RCC 7860 (cell line): ENCODE data around the gene AFF1.
"Not testable (repeated sequence)": the region's sequence is repeated elsewhere in the genome, so short reads cannot be mapped to it uniquely, and the experiment has no call there.

ENCODE experiments used
- DNase-seq: peaks from one replicate; pipeline ENCODE4 v3.0.0-alpha.2; 2015; ENCODE audit warnings: low spot score
- FAIRE-seq: peaks from 2 replicates; lab custom pipeline; 2012; peaks lifted over from hg19 to GRCh38; lab: Jason Lieb, UNC

The AFF1 gene

DNA sequence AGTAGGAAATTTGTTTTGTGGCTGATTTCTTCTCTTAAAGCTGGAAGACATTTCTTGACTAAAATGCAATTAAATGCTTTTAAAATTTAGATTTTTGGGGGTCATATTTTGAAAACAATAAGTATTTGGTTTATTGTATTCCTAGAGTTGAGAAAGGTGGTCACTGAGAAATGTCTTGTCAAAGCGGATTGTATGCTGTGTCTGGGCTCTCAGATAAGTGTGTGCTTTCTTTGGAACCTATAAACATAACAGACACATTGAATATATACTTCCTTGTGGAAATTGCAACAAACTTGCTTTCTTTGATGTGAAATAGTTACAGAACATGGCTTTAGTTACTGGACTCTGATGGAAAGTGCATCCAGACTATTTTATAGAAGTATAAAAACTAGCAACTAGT is 75.4 kb downstream of the AFF1 start:
- no peak for DNase-seq

DNA sequence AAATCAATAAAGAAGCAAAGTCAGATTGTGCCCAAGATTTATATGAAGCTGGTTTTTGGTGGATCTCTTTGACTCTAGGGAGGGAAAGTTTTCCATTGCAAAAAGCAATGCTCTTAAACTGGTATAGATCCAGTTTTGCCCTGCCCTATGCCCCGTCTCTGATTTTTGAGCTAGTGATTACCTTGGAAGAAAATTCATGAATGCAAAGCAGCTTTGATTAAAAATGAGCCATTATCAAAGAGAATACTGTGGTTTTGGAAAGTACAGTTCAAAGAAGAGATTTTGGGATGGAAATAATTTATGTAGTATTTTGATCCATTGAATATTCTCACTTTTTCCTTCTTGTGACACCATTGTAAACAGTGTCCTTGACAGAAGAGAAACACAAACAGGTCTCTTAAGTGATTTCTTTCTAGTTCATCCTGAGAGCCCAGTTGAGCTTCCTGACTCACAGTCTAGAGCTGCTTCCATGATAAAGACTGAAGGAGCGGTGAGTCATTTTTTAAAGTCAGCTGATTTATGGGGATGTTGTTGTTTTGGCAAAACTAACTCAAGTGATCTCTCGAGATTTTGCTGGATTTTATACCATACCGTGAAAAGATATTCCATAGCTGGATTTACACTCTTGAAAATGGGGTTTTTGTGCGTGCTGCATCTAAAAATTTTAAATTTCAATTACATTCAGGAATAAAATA is 76.7 kb downstream of the AFF1 start:
- DNase-seq, result peak; percentile 79
- peak; percentile 88 for FAIRE-seq

More for the DNA sequence above, 75.4 kb downstream of the AFF1 start:
- FAIRE-seq, result no peak

DNA sequence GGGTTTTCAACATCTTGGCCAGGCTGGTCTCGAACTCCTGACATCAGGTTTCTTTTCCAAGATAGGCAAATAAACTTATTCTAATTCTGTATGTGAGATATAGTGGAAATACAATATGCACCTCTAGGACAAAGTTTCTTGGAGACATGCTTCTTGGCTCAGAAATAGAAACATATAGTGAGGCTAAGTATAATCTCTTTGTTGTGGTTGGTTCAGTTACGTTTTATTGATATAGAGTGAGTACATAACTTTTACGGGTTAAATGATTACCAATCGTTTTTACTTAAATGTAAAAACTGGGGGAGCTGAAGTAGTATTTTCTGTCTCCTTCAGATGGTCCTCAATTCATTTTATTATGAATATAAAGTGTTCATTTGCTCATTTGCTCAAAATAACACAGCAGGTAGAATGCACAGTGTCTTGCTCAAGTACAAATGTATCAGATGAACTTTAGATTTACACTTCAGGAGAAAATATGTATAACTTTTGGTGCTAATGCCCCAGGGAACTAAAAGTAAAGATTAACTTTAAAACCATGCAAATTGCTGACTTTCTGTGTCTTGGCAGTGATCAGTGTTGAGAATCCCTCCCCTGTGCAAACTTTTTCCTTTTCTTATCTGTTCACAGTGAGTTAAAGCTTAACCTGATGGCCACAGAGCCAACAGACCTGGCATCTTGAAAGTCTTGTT is 77.6 kb downstream of the AFF1 start:
- FAIRE-seq (peak; percentile 90), DNase-seq (peak; percentile 52)

DNA sequence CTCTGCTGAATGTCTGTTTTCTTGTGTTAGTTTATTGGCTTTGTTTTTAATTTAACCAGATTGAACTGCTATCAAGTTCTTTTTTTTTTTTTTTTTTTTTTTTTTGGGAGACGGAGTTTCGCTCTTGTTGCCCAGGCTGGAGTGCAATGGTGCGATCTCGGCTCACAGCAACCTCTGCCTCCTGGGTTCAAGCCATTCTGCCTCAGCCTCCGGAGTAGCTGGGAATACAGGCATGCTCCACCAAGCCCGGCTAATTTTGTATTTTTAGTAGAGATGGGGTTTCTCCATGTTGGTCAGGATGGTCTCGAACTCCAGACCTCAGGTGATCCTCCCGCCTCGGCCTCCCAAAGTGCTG is 78.1 kb downstream of the AFF1 start:
- DNase-seq, FAIRE-seq: not testable (repeated sequence)

DNA sequence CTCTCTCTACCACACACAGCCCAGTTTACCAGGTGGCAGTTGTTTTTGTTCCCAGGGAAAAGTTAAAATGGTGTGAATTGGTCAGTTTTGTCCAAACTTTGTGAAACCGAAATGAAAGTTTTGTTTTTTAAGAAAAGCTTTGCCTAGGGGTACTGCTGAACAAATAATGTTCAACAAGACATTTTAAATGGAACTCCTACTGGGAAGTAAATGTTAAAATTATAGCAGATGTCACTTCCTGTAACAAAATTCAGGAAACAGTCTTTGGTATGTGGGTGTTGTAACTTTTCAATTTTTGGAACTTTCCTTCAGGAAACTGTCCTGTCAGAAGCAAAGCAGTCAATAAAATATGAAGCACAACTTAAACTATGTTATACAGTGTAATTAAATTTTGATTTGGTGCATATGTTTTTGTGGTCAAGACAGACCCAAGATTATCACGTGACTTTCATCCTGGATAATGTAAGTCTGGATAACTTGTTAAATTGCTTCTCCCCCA is 79.5 kb downstream of the AFF1 start:
- no peak for FAIRE-seq

DNA sequence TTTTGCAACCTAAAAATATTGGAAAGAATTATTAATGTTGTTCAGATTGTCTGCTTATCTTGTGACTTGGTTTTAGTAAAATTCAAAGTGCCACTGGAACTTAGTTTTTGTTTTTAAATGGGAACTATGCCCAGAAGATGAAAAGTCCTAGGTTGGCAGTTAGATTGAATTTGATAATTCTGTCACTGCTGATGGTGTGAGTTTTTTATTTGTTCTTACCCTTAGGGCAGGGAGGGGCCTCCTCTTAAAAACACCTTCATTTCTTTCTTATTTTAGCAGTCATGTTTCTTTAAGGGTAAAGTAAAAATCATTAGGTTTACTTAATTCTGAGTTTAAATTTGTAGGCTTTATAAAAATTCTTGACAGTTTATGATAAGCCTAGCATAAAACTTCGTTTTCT is 80.6 kb downstream of the AFF1 start:
- DNase-seq (no peak), FAIRE-seq (no peak)

More for the DNA sequence above, 79.5 kb downstream of the AFF1 start:
- DNase-seq, result no peak

DNA sequence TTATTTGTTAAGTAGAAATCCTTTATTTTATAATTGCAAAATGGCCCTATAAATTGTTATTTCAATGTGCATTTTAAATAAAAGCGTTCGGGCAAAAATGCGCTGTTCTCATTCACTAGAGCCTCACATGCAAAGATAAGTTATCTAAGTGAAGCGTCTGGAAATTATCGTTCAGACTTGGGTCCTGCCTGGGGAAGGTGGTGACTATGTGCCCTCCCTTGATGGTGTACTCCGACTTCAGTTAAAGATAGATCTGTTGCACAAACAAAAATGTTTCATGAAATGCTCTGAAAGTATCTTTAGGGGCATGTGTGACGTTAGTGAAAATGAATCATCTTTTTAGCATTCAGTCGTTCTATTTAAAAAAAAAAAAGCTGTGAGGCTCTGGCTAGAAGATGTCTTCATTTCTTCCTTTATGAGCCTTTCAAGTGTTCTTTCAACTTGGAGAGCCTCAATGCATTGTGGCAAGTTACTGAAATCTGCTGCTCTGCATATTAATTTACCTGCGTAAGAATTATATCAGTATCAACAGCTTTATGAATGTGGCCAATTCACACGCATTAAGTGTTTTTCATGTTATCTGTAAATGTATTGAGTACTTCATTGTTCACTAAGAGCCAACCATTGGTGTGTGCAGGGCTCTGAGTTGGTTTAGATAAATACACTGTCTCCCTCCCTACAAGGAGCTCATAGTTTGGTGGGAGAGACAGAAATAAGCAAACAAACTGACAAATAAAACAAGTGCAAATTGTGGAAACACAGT is 83.0 kb downstream of the AFF1 start:
- FAIRE-seq (no peak), DNase-seq (no peak)

DNA sequence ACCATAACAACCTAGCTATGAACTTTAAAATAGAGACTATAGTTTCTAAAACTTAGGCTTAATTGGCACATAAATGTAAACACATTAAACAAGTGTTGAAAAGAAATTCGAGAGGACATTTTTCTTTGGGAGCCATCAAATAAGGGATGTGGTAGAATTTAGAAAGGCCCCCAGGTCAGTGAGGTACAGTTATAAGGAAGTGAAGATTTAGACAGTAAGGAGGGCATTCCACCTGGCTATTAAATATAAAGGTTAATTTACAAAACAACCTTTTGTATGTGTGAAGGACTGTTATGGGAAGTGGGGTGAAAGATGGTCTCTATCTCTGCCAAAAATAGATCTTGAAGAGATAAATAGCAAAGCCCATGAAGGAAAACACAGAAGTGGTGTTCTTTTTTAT is 83.9 kb downstream of the AFF1 start:
- FAIRE-seq (no peak), DNase-seq (no peak)

DNA sequence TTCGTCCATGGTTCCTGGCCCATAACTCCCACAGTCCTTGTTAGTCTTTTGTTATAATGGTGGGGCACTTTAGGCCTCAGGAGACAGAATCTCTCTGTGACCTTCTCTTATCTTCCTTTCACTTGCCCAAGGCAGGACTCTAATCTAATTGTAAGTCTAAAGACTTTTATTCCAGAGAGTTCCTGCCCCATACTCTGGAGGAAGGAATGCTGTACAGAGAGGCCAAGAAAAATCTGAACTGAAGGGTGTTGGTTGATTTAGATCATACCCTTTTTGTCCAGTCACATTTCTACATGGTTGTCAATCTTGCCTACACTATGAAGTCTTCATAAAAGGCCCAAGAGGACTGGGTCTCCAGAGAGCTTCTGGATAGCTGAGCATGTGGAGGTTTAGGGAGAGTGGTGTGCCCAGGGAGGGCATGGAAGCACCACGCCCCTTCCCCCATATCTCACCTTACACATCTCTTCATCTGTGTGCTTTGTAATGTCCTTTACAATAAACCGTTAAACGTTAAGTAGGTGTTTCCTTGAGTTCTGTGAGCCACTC is 84.5 kb downstream of the AFF1 start:
- DNase-seq (no peak), FAIRE-seq (no peak)

DNA sequence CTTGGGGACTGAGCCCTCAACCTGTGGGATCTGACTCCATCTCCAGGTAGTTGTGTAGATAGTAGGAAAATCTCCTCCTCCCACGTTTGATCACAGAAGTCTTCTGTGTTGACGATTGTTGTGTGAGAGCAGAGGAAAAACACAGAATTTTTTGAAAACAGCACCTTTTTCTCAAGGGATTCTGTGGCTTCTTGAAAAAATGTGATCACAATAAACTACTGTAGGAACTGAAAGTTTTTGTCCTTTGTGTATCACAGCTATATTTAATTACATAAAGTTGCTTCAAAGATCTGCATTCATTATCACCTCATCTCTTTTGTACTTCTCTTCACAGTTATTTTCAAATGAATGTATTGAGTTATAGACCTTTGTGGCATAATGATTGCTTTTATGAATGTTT is 85.1 kb downstream of the AFF1 start:
- FAIRE-seq (no peak), DNase-seq (no peak)

DNA sequence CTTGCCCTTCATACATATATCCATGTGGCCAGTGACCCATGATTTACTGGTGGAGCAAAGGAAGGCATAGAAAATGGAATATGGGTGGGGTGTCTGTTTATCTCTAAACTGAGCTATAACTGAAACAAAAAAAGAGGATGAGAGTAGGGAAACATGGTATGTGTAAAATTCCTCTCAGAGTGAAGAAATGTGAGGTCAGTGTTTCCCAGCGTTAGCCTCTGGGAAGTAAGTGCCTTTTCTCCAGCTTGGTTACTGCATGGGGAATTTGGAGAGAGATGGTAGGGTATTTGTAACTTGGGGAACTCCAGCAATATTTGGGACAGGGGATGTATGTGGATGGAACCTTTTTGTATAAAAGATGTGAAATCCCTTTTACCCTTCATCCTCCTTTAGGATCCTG is 89.4 kb downstream of the AFF1 start:
- FAIRE-seq, result no peak
- DNase-seq, result no peak

DNA sequence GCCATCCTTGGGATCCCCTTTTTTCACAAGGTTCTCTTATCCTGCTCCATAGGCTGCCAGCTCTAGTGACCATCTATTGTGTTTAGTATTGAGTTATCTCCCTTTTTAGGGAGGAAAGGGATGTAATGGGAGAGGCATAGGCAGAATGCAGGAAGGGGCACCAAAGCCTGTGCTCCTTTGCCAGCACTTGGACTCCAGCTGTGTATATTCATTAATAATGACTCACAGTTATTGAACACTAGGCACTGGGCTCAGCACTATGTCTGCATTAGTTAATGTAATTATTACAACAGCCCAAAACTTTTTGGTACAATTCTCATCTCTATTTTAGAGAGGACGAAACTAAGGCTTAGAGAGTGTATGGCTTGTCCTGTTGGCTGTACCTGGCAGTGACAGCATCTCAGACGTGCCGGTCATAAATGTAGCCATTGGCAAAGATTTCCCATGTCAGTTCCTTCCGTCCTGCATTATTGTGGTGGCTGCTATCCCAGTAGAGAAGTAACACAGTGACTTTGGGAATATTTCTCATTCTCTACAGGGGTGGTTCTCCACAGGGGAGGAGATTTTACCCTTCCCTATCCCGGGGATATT is 90.3 kb downstream of the AFF1 start:
- FAIRE-seq (no peak), DNase-seq (no peak)

DNA sequence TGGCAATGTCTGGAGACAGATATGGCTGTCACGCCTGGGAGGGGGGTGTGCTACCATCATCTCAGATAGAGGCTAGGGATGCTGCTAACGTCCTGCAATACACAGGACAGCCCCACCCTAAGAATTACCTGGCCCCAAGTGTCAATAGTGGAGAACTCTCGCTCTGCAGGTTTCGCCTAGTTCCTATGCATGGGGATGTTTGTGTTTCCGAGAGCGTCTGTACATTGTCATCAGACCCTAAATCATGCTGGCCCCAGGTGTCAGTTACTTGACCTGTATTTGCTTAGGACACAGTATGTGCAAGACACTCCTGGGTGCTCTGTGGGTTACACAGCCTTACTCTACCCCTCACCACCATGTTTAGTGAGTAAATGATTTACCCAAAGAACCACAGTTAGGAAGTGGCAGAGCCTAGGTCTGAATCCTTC is 90.8 kb downstream of the AFF1 start:
- DNase-seq, result peak; percentile 75
- FAIRE-seq, result peak; percentile 88

DNA sequence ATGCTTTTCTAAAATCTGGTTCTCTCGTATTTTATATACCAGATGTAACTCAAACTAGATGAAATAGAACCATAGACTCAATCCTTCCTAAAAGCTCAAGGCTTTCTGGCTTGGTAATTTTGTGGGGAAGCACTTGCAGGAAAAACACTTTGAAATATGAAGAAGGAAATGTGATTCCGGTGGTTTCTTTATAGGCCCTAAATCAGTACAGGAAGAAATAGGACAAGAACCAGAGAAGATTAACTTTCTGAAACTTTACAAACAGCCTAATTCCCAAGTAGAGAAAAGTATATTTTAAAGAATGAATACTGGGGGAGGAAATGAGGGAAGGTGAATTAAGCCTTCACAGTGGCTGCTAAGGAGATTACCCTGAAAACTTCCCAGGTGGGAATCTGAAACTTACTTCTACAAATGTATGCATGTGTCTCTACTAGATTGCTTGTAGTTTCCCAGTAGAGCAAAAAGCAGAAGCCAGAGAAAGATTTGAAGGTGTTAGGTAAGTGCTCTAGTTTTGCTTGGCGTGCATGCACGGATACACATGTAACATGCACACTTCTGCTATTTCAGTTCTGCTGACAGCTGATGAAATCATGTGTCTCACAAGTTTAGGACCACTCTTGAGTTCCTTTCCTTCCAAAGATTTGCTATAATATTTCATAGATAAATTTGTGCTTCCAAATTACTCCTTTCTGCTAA is 92.1 kb downstream of the AFF1 start:
- no peak for DNase-seq
- FAIRE-seq, result no peak

DNA sequence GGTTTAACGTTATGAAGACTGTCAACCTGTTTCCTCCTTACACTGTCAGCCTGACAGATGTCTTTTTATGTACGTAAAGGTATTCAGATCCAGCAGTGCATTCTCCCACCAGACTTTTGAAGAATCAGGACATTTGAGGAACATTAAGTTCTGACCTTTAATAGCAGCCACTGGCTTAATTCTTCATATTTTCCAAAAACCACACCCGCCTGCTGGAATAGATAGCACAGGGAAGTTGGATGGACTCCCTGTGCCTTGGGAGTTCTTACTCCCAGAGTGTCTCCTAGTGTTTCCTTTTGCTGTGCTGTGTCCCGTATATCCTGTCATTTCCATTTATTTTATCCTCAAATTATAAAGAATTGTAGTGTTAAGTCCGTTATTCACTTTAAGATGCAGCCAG is 94.5 kb downstream of the AFF1 start:
- DNase-seq (no peak), FAIRE-seq (no peak)

DNA sequence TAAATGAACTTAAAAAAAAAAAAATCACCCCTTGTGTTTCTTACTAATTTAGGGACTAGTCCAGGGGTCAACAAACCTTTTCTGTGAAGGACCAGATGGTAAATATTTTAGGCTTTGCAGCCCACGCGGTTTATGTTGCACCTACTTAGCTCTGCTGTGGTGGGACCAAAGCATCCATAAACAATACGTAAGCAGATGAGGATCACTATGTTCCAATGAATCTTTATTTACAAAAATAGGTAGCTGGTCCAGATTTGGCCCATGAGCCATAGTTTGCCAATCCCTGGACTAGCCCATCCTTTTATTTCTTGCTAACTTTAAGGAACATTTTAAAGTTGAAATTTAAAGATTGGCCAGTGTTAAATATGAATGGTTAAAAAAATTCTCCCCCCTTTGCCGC is 95.3 kb downstream of the AFF1 start:
- FAIRE-seq, result no peak

DNA sequence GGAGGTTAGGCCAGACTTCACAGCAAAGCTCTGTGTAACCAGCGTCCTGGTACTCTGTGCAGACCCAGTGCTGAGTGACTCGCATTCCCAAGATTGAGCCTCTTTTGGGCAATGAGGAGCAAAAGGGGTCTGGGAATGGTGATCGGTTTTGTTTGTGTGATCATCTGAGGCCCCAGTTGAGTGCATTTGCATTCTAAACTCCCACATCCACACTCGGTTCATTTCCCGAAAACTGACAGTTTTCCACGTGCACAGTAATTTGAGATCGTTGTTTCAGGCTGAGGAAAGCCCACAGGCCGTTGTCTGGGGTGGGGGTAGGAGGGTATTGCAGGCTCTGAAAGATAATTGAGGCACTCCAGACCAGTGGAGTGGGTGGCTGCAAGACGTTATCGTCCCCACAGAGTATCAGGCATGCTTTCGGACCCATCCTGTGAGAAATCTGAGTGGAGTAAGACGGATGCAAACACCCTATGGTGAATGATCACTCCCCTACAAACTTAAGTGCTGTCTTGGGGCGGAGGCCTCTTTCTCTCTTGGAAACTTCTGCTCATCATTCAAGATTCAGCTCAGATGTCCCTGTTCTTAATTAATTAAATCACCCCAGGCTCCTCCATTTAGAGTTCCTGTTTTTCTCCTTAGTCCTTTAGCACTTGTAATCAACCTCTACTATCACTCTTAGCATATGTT is 96.1 kb downstream of the AFF1 start:
- FAIRE-seq (no peak), DNase-seq (no peak)

More for the DNA sequence above, 95.3 kb downstream of the AFF1 start:
- DNase-seq, result no peak

DNA sequence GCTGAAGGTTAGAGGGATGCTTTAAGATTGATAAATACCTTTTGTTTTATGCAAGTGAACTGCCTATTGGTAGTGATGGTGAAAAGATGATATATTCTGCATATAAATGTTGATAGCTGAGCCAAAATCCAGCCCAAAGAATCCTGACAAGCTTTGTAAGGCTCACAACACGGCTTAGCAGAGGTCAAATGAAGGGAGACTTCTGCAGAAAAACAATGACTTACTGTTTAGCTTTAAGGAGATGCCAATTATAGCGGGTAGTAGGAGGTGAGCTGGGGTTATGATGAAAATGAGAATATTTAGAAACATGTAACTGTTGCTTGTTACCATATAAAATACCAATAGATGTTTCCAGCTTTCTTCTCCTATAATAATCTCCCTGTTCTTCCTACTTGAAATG is 97.1 kb downstream of the AFF1 start:
- DNase-seq (no peak), FAIRE-seq (no peak)

DNA sequence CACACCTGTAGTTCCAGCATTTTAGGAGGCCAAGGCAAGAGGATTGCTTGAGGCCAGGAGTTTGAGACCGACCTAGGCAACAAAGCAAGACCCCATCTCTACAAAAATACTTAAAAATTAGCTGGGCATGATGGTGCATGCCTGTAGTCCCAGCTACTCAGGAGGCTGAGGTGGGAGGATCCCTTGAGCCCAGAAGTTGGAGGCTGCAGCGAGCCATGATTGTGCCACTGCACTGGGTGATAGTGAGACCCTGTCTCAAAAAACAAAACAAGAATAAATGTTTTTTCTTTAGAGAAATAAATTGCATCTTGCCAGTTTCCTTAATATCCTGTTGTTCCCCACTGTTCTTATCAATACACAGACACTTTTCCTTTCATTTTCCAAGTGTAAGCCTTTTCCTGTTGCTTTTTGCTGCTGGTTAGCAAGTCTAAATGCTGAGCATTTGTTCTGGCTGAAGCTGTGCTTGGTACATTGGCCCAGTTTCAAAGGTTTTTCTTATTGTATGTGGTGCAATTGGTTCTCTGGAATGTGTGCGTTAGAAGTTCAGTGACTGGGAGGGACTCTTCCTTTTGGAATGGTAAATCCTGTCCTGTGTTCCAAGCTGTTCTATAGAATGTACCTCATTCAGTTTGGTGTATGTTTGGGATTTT is 98.2 kb downstream of the AFF1 start:
- DNase-seq, result no peak
- FAIRE-seq, result peak; percentile 31
